Measurements from ENCODE around the gene PRKN. TPM values are rescaled to one million over a fixed set of nuclear protein-coding genes. Genes with fewer than 3 reads are reported as not detected.
A peak's percentile ranks its signal among the peaks of the same experiment; 100 is the strongest.
"Not testable (repeated sequence)": the region's sequence is repeated elsewhere in the genome, so short reads cannot be mapped to it uniquely, and the experiment has no call there.

The PRKN gene
- total RNA-seq, 2 donors from 2014 or later, result 10.7 to 21.2 TPM

GRCh38 chr6:161341638-161342037 lies 1385.9 kb downstream of the PRKN start:
- Histone ChIP-seq H3K36me3 (no peaks in the 10 kb centered on the region), H3K4me1 (replicated peaks) (no peaks in the 10 kb centered on the region), H3K27me3 (replicated peaks; ENCODE audit: insufficient read depth) (no peaks in the 10 kb centered on the region), H3K27ac (no peak overlapping the region), H3K9me3 (no peaks in the 10 kb centered on the region), H3K4me3 (no peak overlapping the region)
- intact Hi-C loops (cut with DNase I), result no loop called here
- 77% methylated on average over 4 of the region's 4 CpGs for WGBS
- DNase-seq (ENCODE audit: low spot score), result no peak
- TF ChIP-seq POLR2A (IDR thresholded peaks at IDR 0.05) (no peak), POLR2AphosphoS5 (IDR thresholded peaks at IDR 0.05) (no peak), CTCF (IDR thresholded peaks at IDR 0.05) (no peak)

- 82% methylated on average over 3 of the region's 3 CpGs for WGBS
- H3K4me1 ChIP-seq (replicated peaks), result no peaks in the 10 kb centered on the region
- TF ChIP-seq POLR2AphosphoS5 (IDR thresholded peaks at IDR 0.05), result no peak
- no peak for TF ChIP-seq CTCF (IDR thresholded peaks at IDR 0.05)
- no peak for TF ChIP-seq POLR2A (IDR thresholded peaks at IDR 0.05)
- no peaks in the 10 kb centered on the region for H3K36me3 ChIP-seq
- no peak overlapping the region for H3K4me3 ChIP-seq
- H3K9me3 ChIP-seq, result no peaks in the 10 kb centered on the region
- no peaks in the 10 kb centered on the region for H3K27me3 ChIP-seq (replicated peaks; ENCODE audit: insufficient read depth)
- no peak overlapping the region for H3K27ac ChIP-seq
- DNase-seq (ENCODE audit: low spot score), result no peak
- intact Hi-C loops (cut with DNase I), result no loop called here
Measured at GRCh38 chr6:161338015-161338414, 1389.6 kb downstream of the PRKN start.

- Histone ChIP-seq H3K27ac (no peak overlapping the region), H3K4me3 (no peak overlapping the region), H3K4me1 (replicated peaks) (no peaks in the 10 kb centered on the region), H3K36me3 (no peaks in the 10 kb centered on the region), H3K9me3 (no peaks in the 10 kb centered on the region), H3K27me3 (replicated peaks; ENCODE audit: insufficient read depth) (no peaks in the 10 kb centered on the region)
- intact Hi-C loops (cut with DNase I), result no loop called here
- no peak for TF ChIP-seq CTCF (IDR thresholded peaks at IDR 0.05)
- no peak for TF ChIP-seq POLR2A (IDR thresholded peaks at IDR 0.05)
- TF ChIP-seq POLR2AphosphoS5 (IDR thresholded peaks at IDR 0.05), result no peak
- no peak for DNase-seq (ENCODE audit: low spot score)
- 67% methylated on average over 1 of the region's 1 CpG for WGBS
Measured at GRCh38 chr6:161336479-161336878, 1391.1 kb downstream of the PRKN start.

- 79% methylated on average over 8 of the region's 8 CpGs for WGBS
- H3K4me1 ChIP-seq (replicated peaks), result no peaks in the 10 kb centered on the region
- H3K4me3 ChIP-seq, result no peak overlapping the region
- no peaks in the 10 kb centered on the region for H3K9me3 ChIP-seq
- no peak for TF ChIP-seq POLR2AphosphoS5 (IDR thresholded peaks at IDR 0.05)
- TF ChIP-seq POLR2A (IDR thresholded peaks at IDR 0.05), result no peak
- no peak for TF ChIP-seq CTCF (IDR thresholded peaks at IDR 0.05)
- no peaks in the 10 kb centered on the region for H3K27me3 ChIP-seq (replicated peaks; ENCODE audit: insufficient read depth)
- no peaks in the 10 kb centered on the region for H3K36me3 ChIP-seq
- intact Hi-C loops (cut with DNase I), result no loop called here
- H3K27ac ChIP-seq, result no peak overlapping the region
- no peak for DNase-seq (ENCODE audit: low spot score)
Measured at GRCh38 chr6:161333410-161333809, 1394.2 kb downstream of the PRKN start.

GRCh38 chr6:161331402-161332081 lies 1396.0 kb downstream of the PRKN start:
- H3K27ac ChIP-seq; H3K36me3 ChIP-seq; intact Hi-C loops (cut with DNase I); H3K4me1 ChIP-seq (replicated peaks); H3K4me3 ChIP-seq; H3K9me3 ChIP-seq; H3K27me3 ChIP-seq (replicated peaks; ENCODE audit: insufficient read depth): not testable (repeated sequence)
- peak; percentile 12 for DNase-seq (ENCODE audit: low spot score)
- WGBS, result 52% methylated on average over 4 of the region's 4 CpGs
